K562 (cell line): ENCODE data around the gene LHB. TPM values are rescaled to one million over a fixed set of nuclear protein-coding genes. Genes with fewer than 3 reads are reported as not detected.

Source experiments
- CAMTA2 ChIP-seq: fragments of 250-450 bp; sonication (Bioruptor Pico); conservative IDR thresholded peaks from 2 replicates; pipeline ENCODE4 v1.5.1; 2022
- IFI16 ChIP-seq: fragments of 250-450 bp; sonication (Bioruptor Pico); IDR thresholded peaks from 2 replicates; pipeline ENCODE4 v2.1.2; 2022; ENCODE audit warnings: mild to moderate bottlenecking, inconsistent platforms
- TFE3 ChIP-seq: fragments of 450-650 bp; formaldehyde crosslinking; IDR thresholded peaks from 2 replicates; pipeline ENCODE4 v1.4.0; 2020; ENCODE audit warnings: mild to moderate bottlenecking, mixed read lengths
- ZBTB5 ChIP-seq: fragments of 450-650 bp; IDR thresholded peaks from 2 replicates; pipeline ENCODE4 v1.6.1; 2017; ENCODE audit warnings: antibody characterized with exemption
- polyA plus RNA-seq, 8 experiments: library from polyadenylated mRNA; depleted of rRNA in 4 of 8; stranded (reverse) in 5 of 8; unstranded in 3 of 8; fragments of >200 nt; fragmentation: Nextera tagmentation in 2 of 8; fragmentation: Illumina TruSeq in 1 of 8; extraction: Ambion mirVana in 2 of 8; extraction: Trizol in 1 of 8; gene quantifications; 2 replicates each; pipeline versions ENCODE4 v1.2.1 to v1.2.3, GENCODE V29; 2011 to 2014; ENCODE audit warnings: inconsistent platforms in 1 of 8, missing spikeins in 1 of 8
- total RNA-seq, 7 experiments: library from RNA; depleted of rRNA in 6 of 7; stranded (reverse); fragments of >200 nt in 6 of 7; fragmentation: Illumina TruSeq in 2 of 7; extraction: Trizol in 2 of 7; gene quantifications; 2 replicates each; pipeline versions ENCODE4 v1.2.1 to v1.2.3, GENCODE V29; 2011 to 2021; ENCODE audit warnings: low replicate concordance in 1 of 7
- TF ChIP-seq, protein P1 (sequence below): fragments of 250-450 bp; sonication (Bioruptor Pico); IDR thresholded peaks from 2 replicates; pipeline ENCODE4 v1.5.0; 2021; ENCODE audit warnings: mild to moderate bottlenecking, moderate library complexity

LHB gene
- total and polyA plus RNA-seq, 9 of the 15 experiments (the other 6 are each of a cell fraction or from before 2014, with no cell fraction given) = 0.54 TPM; not detected in 8

DNA sequence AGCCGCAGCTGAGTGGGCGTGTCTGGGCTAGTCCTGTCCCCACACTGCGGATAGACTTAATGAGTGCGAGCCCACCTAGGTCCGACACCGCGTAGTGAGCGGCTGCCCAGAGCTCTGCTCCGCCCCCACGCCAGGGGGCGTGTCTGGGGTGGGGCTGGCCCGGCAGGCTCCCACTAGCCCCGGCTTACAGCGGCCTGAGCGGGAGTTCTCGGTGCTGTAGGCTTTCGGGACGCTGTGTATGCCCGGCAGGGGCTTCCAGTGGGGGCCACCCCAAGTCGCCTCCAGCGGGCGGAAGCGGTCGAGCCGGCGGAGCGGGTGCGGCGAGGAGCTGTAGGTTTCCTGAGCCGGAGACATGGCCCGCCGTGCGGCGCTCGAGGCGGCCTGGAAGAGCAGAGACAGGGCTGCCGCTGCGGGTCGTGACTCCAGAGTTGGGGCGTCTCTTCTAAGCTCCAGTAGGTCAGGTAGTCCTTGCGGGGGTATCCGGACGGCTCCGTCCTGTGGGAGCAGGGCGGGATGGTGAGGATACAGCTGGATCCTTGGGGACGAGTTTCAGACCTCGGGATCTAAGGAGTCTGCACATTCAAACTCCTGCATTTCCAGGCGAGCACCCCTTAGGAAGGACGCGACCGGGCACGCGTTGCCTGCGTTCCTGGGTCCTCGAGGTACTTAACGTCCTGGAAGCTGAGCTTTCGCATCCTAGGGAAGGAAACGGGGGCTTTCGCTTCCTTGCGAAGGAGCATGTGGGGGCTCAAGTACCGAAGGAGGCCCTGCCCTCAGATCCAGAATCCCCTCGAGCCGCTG, 39.4 kb upstream of the LHB start (continued):
- TF ChIP-seq, protein P1, sequence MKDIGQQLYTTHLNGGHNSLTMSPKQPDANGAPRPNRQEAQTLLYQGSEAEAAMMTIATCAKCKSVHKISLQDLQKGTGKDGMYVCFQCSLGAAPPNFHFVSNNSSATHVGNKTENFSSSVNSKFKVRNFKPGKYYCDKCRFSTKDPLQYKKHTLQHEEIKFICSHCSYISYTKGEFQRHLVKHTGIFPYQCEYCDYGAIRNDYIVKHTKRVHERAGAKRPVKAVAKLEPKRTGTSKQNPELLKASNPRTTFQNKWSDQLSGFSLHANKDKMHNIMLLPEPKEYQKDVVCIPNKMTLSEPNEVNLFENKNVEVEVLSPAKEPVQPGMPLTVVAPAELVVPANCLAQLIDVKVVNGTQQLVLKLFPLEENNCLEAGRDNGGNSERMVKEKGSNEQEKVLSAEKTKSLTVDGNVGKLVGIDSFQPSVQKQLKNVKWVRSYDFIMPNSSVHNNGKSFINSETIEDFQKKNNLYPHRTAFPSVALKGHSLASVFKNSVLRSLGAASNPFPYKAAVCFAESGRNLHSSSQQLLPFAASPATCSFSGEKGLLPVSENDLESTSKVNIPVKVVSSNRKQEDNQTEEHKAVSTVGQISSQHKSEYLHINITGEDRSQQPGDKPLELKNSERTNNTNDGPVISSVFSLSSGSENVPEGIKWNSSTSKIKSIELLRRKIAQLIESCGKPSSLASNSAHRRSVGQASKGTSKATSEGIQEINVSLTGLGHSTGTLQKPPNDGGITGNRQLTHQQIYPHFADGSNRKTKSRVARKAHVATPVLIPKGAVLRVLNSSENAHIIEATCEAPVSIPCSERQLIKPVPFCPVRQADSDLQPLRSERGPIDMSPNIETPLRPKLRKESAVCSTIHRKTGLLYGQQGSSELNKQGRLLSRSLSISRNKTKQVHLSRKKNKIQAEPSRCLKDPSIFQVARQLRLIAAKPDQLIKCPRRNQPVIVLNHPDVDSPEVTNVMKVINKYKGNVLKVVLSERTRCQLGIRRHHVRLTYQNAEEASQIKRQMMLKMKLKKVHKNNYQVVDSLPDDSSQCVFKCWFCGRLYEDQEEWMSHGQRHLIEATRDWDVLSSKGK (CRISPR knock-in tag) = no peak
- no peak for TF ChIP-seq TFE3
- no peak for TF ChIP-seq ZBTB5
- no peak for TF ChIP-seq IFI16 (CRISPR knock-in tag)
- TF ChIP-seq CAMTA2 (CRISPR knock-in tag) = no peak
- TF ChIP-seq, all 486 proteins: peak for 38
